ENCODE data around the gene DCXR.

DNA sequence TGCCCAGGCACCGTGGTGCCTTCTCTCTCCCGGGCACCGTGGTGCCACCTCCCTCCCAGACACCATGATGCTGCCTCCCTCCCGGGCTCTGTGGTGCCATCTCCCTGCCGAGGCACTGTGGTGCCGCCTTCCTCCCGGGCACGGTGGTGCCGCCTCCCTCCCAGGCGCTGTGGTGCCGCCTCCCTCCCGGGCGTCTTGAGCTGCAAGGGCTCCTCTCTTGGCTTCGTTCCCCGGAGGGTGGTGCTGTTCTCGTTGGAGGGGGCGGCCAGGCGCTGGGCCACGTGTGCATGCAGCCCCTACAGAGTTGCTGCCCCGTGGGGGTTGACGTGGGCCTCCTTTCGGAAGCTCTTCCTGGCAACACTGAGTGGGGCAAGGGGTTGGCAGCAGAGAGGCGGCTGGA, 23.1 kb downstream of the DCXR start:
- TF ChIP-seq POLR2A (IDR thresholded peaks at IDR 0.05; ENCODE audit: low read depth), result no peak
- no peak for TF ChIP-seq POLR2AphosphoS5 (IDR thresholded peaks at IDR 0.05)
